ENCODE measurements around the gene NIBAN1.
A peak's percentile ranks its signal among the peaks of the same experiment; 100 is the strongest.

The NIBAN1 gene

DNA sequence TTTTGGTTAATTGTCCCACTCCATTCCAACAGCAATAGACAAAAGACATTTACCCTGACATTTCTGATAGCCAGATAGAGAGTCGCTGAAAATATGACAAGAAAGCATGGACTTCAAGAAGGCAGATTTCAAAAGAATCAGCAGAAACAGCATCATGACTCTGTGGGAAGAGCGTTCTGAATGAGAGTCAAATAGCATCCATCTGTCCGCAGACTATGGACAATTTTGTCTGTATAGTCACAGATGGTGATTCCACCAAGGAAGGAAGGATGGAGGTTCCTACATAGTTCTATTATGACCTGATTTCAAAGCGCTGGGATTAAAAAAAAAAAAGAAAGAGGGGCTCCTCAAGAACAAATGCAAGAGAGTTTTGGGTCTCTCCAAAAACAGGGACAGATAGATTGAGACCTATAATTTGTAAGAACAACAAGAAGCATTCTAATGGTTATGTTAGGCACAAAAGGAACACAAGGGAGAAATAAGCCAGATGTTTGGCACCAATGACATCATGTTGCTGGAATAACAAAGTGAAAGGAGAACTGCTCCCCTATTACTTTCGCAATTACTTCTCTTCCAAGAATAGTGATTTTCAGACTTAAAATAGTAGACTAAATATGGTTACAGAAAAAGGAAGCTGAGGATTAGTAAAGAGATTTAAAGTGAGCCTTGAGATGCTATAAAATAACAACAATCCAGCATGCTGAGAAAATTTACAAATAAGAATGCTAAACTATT is 28.5 kb downstream of the NIBAN1 start:
- peak; percentile 97 for DNase-seq

DNA sequence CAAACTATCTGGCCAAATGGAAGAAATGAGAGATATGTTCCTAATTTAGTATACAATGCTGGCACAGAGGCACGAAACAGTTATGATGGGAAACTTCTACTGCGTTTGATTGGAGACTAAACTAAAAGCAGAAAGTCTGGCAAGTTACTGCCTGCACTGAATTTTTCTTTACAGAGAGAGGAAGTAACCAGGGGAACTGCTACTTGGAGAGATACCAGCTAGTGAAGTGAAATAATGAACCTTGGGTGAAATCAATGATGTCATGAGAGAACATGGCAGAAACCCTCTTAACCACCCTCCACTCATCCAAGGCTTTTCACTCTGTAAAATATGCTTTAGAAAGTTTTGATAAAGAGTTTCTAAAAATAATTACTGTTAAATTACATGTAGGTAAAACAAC is 29.3 kb downstream of the NIBAN1 start:
- peak; percentile 91 for DNase-seq

DNA sequence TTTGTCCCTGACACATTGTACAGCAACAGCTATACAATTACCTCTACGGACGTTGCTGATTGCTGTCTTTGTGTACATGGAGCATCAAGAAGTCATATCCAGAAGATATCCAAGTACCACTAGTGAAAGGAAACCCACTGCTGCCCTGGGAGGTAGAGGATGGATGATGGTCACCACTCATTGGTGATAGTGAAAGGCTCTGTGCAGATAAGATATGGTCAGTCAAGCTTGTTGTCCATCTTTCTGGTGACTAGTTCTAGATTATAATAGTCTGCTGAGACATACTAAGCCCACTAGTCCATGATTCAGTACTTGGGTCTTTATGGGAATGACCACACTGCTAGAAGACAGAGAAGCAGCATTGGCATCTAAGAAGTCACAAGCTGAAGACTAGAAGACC is 30.3 kb downstream of the NIBAN1 start:
- DNase-seq, result no peak

DNA sequence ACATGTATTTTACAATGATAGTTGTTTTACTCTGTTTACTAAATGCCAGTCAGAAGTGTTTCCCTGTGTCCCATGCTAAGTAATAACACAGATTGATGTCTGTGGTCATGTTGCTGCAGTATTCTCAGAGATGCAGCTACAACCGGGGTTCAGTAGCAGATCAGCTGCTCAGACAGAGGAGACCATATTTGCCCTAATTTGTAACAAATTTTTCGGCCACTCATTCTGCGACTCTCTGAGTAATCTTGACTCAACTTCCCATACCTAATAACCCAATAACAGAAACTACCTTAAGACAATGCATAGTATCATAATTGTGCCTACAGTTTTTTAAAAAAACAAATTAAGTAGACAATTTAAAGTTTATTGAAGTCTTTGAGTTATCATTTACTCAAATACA is 32.6 kb downstream of the NIBAN1 start:
- no peak for DNase-seq

- no peak for DNase-seq
These were observed 32.9 kb downstream of the NIBAN1 start for GRCh38 chr1:184941410-184941733.

GRCh38 chr1:184940694-184941409 is 33.5 kb downstream of the NIBAN1 start:
- DNase-seq, result peak; percentile 31

GRCh38 chr1:184940226-184940625 is 34.1 kb downstream of the NIBAN1 start:
- no peak for DNase-seq

DNA sequence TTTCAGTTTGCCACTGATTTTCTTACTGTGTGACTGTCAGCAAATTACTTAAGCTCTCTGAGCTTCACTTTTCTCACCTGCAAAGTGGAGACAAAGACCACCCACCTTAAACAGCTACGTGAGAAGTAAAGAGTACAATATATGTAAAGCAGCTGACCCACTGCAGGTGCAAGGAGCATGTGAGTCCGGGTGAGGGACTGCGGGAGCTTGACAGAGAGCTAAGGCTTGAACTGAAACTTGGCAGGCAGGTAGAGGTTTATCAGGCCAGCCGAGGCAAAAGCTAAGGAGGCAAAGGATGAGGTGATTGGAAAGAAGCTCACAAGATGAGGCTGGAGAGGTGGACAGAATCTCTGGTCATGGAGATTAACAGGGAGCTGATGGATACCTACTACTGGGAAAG is 36.6 kb downstream of the NIBAN1 start:
- DNase-seq, result no peak

DNA sequence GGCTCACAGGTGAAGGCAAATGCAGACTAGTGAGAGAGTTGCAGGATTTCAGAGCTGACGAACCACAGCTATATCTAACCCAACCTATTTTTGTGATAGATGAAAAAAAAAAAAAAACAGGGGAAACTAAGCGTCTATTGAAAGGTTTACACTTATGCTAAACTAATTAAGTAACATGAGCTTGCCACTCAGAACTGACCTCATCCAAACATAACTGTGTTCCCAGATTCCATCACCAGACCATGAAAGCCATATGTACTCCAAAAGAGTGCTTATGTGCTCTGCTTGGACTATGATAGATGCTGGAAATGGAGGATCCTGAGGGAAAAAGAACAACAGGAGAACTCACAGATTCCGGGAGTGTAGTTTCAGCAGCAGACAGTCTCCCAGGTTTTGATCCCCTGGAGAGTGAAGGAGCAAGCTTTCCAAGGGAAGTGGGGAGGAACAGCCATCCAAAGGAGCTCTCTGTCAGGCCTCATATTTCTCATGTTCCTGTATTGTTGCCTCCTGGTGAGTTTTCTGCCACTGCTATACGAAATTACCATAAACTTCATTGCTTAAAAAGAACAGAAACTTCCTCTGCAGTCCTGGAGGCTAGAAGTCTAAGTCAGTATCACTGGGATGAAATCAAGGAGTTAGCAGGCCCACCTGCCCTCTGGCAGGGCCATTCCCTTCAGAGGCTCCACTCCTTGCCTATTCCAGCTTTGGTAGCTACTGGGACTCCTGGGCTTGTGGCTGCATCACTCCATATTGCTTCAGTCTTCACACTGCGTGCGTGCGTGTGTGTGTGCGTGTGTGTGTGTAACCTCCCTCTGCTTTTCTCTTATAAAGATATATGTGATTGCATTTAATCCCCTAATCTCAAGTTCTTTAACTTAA is 38.1 kb downstream of the NIBAN1 start:
- DNase-seq, result no peak

- DNase-seq, result no peak
These were observed 40.4 kb downstream of the NIBAN1 start for GRCh38 chr1:184933944-184934343.

DNA sequence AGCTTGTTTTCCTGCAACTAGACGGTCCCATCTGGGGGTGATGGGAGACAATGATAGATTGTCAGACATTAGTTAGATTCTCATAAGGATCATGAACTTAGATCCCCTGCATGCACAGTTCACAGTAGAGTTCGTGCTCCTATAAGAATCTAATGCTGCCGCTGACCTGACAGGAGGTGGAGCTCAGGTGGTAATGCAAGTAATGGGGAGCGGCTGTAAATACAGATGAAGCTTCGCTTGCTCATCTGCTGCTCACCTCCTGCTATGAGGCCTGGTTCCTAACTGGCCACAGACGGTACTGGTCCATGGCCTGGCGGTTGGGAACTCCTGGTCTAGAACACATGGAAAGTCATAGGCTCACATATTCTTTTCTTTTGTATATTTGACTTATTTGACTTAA is 42.0 kb downstream of the NIBAN1 start:
- DNase-seq, result no peak

GRCh38 chr1:184931566-184931965 is 42.7 kb downstream of the NIBAN1 start:
- DNase-seq, result no peak

GRCh38 chr1:184930645-184931044 is 43.7 kb downstream of the NIBAN1 start:
- peak; percentile 52 for DNase-seq

- peak; percentile 41 for DNase-seq
These were observed 44.1 kb downstream of the NIBAN1 start for GRCh38 chr1:184930232-184930631.

GRCh38 chr1:184929711-184930202 is 44.6 kb downstream of the NIBAN1 start:
- peak; percentile 73 for DNase-seq

- no peak for DNase-seq
These were observed 45.9 kb downstream of the NIBAN1 start for GRCh38 chr1:184928394-184928793.
